ENCODE data around the gene NADK2. TPM values are rescaled to one million over a fixed set of nuclear protein-coding genes. Genes with fewer than 3 reads are reported as not detected.
A peak's percentile ranks its signal among the peaks of the same experiment; 100 is the strongest.

NADK2 gene
- total and polyA plus RNA-seq, 9 donors = 13.5 to 46.7 (median 26.4) TPM

GRCh38 chr5:36174119-36174518 is 67.6 kb downstream of the NADK2 start:
- H3K36me3 ChIP-seq = no peaks in the 10 kb centered on the region
- intact Hi-C loops (cut with DNase I) = no loop called here

DNA sequence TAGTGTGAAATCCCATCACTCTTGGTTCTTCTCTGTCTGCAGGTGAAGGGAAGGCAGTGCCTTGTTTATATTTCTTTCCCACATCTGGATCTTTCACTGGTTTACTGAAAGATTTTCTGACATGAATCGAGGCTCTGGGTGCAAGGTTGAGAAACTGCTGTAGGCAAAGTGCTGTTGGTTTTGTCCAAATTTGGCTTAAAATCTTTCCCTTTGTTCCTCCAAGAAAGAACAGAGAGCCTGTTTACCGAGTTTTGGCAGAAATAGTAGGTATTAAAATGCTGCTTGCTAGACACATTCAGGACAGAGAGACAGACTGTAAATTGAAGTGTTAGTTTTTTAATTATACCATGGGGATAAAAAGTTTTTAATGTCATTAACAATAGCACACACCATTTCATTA is 68.3 kb downstream of the NADK2 start:
- TF ChIP-seq POLR2A (IDR thresholded peaks at IDR 0.05) (no peak), EP300 (IDR thresholded peaks at IDR 0.05) (no peak)
- TF ChIP-seq, protein P1, sequence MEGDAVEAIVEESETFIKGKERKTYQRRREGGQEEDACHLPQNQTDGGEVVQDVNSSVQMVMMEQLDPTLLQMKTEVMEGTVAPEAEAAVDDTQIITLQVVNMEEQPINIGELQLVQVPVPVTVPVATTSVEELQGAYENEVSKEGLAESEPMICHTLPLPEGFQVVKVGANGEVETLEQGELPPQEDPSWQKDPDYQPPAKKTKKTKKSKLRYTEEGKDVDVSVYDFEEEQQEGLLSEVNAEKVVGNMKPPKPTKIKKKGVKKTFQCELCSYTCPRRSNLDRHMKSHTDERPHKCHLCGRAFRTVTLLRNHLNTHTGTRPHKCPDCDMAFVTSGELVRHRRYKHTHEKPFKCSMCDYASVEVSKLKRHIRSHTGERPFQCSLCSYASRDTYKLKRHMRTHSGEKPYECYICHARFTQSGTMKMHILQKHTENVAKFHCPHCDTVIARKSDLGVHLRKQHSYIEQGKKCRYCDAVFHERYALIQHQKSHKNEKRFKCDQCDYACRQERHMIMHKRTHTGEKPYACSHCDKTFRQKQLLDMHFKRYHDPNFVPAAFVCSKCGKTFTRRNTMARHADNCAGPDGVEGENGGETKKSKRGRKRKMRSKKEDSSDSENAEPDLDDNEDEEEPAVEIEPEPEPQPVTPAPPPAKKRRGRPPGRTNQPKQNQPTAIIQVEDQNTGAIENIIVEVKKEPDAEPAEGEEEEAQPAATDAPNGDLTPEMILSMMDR (IDR thresholded peaks at IDR 0.05) = no peak
- Histone ChIP-seq H3K27me3 (no peaks in the 10 kb centered on the region), H3K27ac (no peak overlapping the region), H3K4me1 (ENCODE audit: insufficient read depth) (peaks cover 3% of the 10 kb centered on the region), H3K36me3 (no peaks in the 10 kb centered on the region), H3K4me3 (no peak overlapping the region), H3K9me3 (no peaks in the 10 kb centered on the region)
- intact Hi-C loops (cut with DNase I) = no loop called here
- WGBS, 3 donors = 38 to 50% (median 45%) methylated on average over 2 of the region's 2 CpGs
- no peak for DNase-seq

More at GRCh38 chr5:36174119-36174518, 67.6 kb downstream of the NADK2 start:
- TF ChIP-seq, protein P1 (IDR thresholded peaks at IDR 0.05) = no peak
- TF ChIP-seq EP300 (IDR thresholded peaks at IDR 0.05) (no peak), POLR2A (IDR thresholded peaks at IDR 0.05) (no peak)
- WGBS, 3 donors = 35 to 45% (median 36%) methylated on average over 3 of the region's 3 CpGs
- Histone ChIP-seq H3K27ac (peak overlapping the region in 1 of 2 donors; percentile 9), H3K4me3 (no peak overlapping the region), H3K9me3 (no peaks in the 10 kb centered on the region), H3K27me3 (no peaks in the 10 kb centered on the region), H3K4me1 (ENCODE audit: insufficient read depth) (peaks cover 3% of the 10 kb centered on the region)
- DNase-seq = no peak

GRCh38 chr5:36172599-36172998 is 69.1 kb downstream of the NADK2 start:
- Histone ChIP-seq H3K4me1 (ENCODE audit: insufficient read depth) (peaks cover 3% of the 10 kb centered on the region), H3K27ac (no peak overlapping the region), H3K27me3 (no peaks in the 10 kb centered on the region), H3K4me3 (no peak overlapping the region), H3K9me3 (no peaks in the 10 kb centered on the region), H3K36me3 (no peaks in the 10 kb centered on the region)
- no peak for DNase-seq
- no peak for TF ChIP-seq POLR2A (IDR thresholded peaks at IDR 0.05)
- no peak for TF ChIP-seq EP300 (IDR thresholded peaks at IDR 0.05)
- TF ChIP-seq, protein P1 (IDR thresholded peaks at IDR 0.05) = no peak
- WGBS, 3 donors = 62 to 75% (median 71%) methylated on average over 1 of the region's 1 CpG
- intact Hi-C loops (cut with DNase I) = no loop called here

- intact Hi-C loops (cut with DNase I) = no loop called here
- DNase-seq = no peak
- Histone ChIP-seq H3K4me3 (no peak overlapping the region), H3K9me3 (no peaks in the 10 kb centered on the region), H3K36me3 (no peaks in the 10 kb centered on the region), H3K27me3 (no peaks in the 10 kb centered on the region), H3K4me1 (ENCODE audit: insufficient read depth) (peaks cover 3% of the 10 kb centered on the region), H3K27ac (no peak overlapping the region)
- TF ChIP-seq POLR2A (IDR thresholded peaks at IDR 0.05) (no peak), EP300 (IDR thresholded peaks at IDR 0.05) (no peak)
- TF ChIP-seq, protein P1 (IDR thresholded peaks at IDR 0.05) = no peak
- WGBS, 3 donors = 86 to 90% (median 87%) methylated on average over 5 of the region's 5 CpGs
These were observed 70.8 kb downstream of the NADK2 start for GRCh38 chr5:36170832-36171424.

Measured in ovary (tissue), 9 donors.